NCI-H446 treated with DMSO at 0.1 percent for 48 hours (cell line): Measurements from ENCODE around the gene GPR89B.
"Not testable (repeated sequence)": the region's sequence is repeated elsewhere in the genome, so short reads cannot be mapped to it uniquely, and the experiment has no call there.

Experiments
- DNase-seq: peaks from one replicate; lab custom pipeline; 2025; lab: John Stamatoyannopoulos, UW

GPR89B gene

GRCh38 chr1:147940456-147940855 is 12.2 kb downstream of the GPR89B start:
- not testable (repeated sequence) for DNase-seq

GRCh38 chr1:147942563-147942962 is 14.3 kb downstream of the GPR89B start:
- not testable (repeated sequence) for DNase-seq

DNA sequence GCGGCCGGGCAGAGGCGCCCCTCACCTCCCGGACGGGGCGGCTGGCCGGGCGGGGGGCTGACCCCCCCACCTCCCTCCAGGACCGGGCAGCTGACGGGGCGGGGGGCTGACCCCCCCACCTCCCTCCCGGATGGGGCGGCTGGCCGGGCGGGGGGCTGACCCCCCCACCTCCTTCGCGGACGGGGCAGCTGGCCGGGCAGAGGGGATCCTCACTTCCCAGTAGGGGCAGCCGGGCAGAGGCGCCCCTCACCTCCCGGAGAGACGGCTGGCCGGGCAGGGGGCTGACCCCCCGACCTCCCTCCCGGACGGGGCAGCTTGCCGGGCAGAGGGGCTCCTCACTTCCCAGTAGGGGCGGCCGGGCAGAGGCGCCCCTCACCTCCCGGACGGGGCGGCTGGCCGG is 21.3 kb downstream of the GPR89B start:
- DNase-seq: not testable (repeated sequence)

GRCh38 chr1:147958906-147959305 is 30.7 kb downstream of the GPR89B start:
- DNase-seq: not testable (repeated sequence)

GRCh38 chr1:147959680-147960079 is 31.5 kb downstream of the GPR89B start:
- DNase-seq: not testable (repeated sequence)

- not testable (repeated sequence) for DNase-seq
Measured at GRCh38 chr1:147964575-147964974, 36.4 kb downstream of the GPR89B start.

- DNase-seq: not testable (repeated sequence)
Measured at GRCh38 chr1:147966657-147967056, 38.4 kb downstream of the GPR89B start.

DNA sequence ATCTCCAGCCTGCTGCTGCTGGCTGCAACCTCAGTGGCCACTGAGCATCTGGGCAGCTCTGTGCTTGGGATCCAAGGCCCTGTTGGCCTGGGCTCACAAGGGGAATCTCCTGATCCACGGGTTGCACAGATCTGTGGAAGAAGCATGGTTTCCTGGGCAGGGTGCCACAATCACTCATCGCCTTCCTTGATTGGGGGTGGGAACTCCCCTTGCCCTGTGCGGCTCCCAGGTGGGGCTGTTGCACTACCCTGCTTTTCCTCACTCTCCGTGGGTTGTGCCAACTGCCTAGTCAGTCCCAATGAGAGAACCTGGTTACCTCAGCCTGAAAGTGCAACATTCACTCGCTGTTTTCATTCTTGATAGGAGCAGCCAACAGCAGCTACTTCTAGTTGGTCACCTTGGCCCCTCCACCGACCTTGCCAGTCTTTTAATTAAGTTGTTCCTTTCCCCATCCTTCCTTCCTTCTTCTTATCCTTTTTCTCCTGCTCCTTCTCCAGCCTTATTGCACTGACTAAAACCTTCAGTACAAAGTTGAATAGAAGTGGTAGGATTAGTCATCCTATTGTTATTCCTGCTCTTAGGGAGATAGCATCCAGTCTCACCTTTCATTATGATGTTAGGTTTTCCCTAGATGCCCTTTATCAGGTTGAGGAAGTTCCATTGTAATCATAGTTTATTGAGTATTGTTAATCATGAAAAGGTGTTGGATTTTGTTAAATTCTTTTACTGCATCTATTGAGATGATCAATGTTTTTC is 50.9 kb downstream of the GPR89B start:
- not testable (repeated sequence) for DNase-seq

DNA sequence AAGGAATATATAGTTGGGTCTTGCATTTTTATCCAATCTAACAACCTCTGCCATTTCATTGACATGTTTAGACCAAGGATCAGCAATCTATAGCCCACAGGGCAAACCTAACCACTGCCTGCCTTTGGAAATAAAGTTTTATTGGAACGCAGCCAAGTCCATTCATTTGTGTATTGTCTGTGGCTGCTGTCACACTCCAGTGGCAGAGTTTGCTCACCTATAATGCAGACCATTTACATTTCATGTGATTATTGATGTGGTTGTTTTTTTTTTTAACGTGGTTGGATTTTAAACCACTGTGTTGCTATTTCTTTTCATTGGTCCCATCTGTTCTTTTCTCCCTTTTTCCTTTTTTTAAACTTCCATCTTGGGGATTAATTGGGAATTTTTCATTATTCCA is 57.2 kb downstream of the GPR89B start:
- not testable (repeated sequence) for DNase-seq

- not testable (repeated sequence) for DNase-seq
Measured at GRCh38 chr1:147987893-147988292, 59.7 kb downstream of the GPR89B start.

DNA sequence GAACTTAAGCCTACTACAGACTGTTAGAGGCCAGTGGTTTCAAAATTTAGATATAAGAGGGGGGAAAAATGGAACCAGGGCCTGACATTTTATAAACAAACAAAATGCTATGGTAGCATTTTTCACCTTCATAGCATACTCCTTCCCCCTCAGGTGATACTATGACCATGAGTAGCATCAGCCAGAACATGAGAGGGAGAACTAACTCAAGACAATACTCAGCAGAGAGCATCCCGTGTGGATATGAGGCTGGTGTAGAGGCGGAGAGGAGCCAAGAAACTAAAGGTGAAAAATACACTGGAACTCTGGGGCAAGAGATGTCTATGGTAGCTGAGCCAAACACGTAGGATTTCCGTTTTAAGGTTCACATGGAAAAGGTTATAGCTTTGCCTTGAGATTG is 64.7 kb downstream of the GPR89B start:
- not testable (repeated sequence) for DNase-seq

- DNase-seq: not testable (repeated sequence)
Measured at GRCh38 chr1:147993400-147993799, 65.2 kb downstream of the GPR89B start.

DNA sequence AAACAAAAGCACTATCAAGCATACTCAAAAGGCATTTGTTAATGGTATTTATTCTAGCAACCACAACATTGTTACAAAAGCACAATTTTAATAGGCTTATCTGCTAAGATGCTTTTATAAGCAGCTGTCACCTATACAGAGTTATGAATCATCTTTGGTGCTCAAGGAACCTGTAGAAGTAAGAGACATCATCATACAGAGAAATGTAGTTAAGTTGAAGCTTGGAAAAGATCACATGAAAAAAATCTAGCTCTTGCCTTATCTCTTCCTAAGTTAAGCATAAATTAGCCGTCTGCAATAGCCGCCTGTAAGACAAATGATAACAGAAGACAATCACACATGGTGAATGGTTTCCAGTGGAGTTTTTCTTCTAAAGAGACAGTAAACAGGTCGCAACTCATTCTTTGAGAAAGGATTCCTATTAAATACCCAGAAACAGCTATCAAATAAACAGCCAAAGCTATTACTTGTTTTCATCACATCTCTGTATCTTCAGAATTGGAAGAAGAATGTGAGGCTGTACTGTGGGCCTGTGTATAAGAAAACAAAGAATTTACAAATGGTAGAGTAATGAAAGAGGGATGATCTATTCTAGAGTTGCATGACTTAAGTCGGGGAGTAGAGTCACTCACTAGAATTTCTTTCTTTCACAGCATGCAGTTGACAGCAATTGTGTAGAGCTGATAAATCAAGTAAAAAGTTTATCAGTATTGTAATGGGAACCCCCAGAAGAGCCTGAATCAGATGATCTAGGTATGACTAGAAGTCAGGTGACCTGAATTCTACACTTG is 65.8 kb downstream of the GPR89B start:
- DNase-seq: not testable (repeated sequence)

GRCh38 chr1:147996088-147996487 is 67.9 kb downstream of the GPR89B start:
- not testable (repeated sequence) for DNase-seq

DNA sequence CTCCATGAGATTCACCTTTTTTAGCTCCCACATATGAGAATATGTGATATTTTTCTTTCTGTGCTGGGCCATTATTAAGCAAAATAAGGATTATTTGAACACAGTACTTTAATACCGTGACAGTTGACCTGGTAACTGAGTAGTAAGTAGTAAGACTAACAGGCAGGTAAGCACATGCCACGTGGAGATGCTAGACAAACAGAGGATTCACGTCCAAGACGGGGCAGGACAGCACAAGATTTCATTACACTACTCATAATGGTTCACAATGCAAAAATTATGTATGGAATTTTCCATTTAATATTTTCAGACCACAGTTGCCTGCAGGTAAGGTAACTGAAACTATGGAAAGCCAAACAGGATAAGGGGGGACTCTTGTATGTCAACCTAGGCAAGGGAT is 79.5 kb downstream of the GPR89B start:
- DNase-seq: not testable (repeated sequence)

GRCh38 chr1:148010527-148010926 is 82.3 kb downstream of the GPR89B start:
- no peak for DNase-seq

DNA sequence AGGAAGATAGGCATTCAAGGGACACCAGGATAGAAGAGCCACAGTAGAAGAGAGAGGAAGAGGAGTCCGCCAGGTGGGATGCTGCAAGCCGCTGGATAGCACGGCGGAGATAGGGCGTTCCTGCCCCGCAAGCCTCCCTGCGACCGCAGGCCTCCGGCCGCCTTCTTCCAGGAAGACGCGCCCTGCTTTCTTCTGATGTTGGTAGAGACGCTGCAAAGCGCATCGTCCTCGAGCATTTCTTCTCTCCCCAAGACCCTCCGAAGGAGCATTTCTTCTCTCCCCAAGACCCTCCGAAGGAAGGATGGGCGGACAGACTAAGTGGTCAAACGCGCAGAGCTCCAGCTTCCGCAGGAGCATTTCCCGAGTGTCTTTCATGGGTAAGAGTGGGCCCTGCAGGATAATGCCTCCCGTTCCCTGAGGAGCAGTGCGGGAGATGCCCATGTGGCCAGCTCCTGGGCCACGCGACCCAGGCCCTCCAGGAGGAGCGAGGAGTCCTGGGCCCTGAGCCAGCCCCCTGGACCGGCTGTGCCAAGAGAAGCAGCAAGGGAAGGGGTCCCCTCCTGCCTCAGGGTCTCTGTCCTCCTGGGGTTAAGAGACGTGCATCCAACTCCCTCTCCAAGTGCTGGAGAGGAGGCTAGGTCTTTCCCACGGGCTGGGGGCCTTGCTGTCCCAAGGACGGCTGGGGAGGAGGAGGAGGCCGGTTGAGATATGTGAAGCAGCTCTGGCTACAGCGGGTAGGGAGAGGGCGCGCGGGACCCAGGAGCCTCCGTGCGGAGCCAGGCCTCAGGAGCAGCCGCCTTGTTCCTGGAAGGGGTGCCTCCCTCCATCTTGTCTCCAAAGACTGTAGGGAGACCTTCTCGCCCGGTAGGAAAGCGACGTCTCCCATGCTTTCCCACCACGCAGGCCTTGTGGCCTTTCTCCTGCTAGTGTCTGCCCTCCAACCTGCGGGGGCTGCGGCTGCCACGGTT is 85.2 kb downstream of the GPR89B start:
- not testable (repeated sequence) for DNase-seq

- not testable (repeated sequence) for DNase-seq
Measured at GRCh38 chr1:148014289-148015200, 86.3 kb downstream of the GPR89B start.

DNA sequence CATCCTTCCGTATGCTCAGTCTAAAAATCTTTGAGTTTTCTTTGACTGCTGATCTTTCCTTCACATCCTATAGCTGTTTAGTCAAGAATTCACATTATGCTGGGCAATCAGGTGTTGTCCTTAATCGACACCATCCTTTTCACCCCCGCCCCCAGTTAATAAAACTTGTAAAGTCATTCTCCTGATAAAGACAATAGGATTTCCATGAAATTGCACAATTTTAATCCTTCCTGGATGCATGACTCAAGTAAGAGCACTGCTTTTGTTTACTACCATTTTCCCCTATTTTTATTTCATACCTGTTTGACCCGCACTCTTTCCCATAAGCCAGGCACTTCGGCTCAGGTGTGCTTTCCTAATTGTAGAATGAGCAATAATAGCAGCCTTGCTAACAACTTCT is 96.7 kb downstream of the GPR89B start:
- not testable (repeated sequence) for DNase-seq

DNA sequence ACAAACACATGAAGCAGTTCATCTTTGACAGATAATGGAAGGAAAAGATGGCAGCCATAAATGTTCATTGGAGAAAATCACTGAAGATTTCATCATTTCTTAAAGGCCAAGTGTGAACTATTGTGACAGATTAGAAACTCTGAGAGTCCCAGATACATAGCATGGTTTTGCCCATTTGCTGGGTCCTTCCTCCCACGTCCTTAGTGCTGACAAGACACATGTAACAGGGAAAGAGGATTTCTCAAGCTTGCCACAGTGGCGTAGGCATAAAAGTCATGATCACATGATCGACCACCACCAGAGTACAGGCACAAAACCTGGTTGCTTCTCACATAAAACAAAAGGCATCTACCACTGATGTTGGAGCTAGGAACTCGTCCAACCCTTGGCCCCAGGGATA is 98.8 kb downstream of the GPR89B start:
- not testable (repeated sequence) for DNase-seq

DNA sequence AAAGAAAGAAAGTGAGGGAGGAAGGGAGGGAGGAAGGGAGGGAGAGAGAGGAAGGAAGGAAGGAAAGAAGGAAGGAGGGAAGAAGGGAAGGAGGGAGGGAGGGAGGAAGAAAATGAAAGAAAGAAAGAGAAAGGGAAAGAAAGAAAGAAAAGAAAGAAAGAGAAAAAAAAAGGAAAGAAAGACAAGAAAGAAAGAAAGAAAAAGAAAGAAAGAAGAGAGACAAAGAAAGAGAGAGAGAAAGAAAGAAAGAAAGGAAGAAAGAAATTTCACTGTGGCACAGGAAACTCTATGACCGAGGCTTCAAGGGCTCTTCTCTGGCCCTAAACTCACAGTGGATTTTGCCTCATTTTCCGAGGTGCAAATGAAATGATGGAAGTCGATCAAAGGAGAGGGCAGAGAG is 104.0 kb downstream of the GPR89B start:
- not testable (repeated sequence) for DNase-seq
